GM21381 (cell line): ENCODE results near the gene ASTN1.

Source experiments
- ATAC-seq: cut with Tn5 transposase; IDR thresholded peaks from one replicate; pipeline ENCODE4 v1.9.1; 2021; ENCODE audit warnings: mild to moderate bottlenecking, moderate library complexity; ENCODE audit not compliant: unreplicated experiment

Gene ASTN1

DNA sequence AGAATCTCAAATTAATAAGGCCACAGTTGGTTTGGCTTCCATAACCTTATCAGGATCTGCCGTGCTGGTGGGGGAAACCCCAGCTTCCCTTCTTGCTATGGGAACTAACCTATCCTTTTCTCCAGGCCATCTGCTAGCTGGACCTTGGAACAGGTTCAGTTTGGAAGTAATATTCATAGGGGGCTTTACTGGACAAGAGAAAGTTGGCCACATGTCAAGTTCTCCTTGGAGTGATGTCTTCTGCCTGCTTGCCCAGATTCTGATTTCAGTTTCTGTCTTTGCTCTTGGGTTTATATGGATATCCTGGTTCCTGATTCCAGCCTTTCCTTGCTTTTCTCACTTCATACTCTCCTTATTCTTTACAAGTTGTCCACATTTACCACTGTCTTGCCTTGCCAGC, 279.6 kb downstream of the ASTN1 start:
- ATAC-seq = no peak

DNA sequence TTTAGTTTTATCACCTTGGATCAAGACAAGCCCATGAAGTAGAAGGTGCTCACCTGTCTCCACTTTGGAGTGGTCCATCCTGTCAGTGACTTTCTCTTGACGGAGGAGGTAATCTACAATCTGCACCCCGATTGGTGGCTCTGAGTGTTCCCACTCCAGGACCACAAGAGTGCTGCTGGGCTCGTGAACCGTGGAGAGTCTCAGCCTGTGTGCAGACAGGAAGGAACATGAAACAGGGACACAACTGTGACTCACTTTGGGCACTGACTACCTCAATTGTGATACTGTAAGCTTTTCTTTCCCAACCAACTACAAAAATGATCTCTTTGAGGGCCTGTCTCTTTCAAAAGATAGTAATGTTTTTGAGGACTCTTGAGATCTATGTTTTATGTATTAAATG, 280.2 kb downstream of the ASTN1 start:
- ATAC-seq = no peak

DNA sequence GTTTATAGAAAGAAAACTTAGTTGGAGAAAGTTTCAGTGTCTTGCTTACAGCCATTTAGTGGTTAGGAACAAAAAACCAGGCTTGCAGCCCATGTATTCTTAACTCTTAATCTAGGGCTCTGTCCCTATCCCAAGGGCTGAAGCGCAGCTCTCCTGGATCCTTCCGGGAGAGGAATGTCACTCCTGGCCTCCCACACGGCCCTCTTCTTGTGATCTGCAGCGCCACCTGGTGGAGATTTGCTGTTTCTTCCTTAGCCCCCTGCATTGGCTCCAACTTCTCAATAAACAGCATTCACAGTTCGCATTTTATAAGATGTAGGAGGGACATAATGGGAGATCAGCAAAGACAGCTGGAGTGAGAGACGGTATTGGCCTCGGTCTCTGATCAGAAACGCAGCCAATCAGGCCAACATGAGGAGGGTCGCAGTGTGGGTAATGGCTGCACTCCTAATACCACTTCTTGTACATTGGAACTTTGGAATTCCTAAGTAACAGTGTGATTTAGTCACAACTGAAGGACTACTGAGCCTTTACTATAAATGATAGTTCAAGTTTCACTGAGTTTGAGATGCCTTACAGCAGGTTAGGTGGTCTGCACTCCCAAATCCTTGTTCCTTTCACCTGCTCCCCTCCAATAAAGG, 283.4 kb downstream of the ASTN1 start:
- no peak for ATAC-seq

DNA sequence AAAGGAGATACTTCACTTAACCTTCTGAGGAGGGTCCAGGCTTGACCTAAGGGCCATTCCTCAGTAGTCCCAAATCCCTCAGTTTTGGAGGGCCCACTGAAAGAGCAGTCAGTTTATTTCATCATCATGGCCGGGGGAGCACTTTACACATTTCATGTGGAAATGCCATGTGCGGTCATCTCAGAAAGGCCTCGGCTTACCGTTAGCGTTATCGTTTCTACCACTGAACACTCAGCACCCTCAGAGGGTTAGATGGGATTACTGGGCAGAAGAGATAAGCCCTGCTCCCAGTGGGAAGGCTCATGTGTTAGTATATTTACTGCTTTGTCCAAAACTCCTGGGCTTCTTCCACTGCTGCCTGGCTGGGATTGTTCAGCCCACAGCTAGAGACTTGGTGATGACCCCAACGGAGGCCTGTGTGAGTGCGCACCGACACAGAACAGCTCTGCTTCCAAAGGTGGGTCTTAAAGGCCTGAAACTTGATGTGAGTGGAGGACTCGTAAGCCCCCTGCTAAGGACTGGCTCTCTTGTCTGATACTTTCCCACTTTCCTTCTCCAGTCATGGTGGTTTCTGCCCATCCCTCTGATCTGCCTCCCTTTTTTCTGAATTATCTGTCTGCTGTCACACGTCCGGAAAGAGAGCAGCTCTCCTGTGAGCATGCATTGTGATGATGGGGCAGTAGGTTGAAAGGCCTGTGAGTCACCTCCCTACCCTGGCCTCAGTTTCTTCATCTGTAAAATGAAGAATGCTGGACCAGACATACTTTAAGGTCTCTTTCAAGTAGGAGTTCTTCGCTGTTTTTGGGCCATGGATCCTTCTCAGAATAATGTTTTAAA, 284.5 kb downstream of the ASTN1 start:
- no peak for ATAC-seq

DNA sequence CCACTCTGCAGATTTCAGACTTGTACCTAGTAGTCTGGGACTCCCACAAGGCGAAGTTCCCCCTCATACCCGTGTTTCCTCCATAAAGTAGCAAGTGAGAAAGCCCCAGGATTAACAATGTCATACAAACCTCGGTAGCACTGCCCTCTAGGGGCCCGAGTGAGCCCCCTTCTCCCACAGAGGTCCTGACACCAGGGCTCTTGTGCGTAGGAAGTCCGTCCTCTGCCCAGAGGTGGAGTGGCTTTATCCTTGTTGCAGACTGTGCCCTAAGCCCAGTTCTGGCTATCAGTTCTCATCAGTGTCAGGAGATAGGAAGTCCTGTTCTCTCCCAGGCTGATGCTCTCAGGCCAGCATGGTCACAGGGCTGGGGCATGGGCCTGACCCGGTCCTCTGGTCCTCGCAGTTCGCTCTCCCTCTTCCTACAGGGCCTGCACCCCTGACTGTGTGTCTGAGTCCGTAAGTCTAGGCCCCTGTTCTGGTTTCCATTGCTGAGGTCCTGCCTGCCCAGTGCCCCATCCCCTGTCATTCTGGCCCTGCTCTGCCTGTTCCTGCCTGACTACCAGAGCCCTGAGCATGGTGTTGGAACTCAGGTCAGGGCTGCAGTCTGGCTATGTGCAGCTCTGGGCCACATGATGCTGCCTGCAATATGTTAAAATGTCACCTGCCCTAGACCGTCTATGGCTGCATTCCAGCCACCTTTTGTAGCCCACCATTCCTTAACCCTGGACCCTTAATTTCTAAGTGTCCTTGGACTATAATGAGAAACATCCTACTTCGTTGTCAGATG, 285.6 kb downstream of the ASTN1 start:
- ATAC-seq = no peak

DNA sequence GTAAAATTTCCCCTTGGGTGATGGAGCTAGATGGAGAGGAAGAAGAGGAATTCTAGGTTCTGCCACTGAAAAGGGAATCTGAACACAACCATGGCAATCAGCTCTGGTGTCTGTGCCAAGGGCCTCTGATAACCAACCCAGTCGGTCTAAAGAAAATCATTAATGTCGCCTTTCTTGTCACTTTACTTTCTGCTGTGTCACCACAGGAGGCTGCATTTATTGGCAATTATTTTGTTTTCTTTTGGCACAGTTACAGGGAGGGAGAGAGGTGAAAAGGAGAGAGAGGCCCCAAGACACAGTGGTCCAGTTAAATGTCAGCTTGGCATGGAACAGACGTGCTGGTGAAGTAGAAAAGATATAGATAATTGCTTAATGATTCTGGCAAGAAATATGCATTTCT, 287.0 kb downstream of the ASTN1 start:
- no peak for ATAC-seq

DNA sequence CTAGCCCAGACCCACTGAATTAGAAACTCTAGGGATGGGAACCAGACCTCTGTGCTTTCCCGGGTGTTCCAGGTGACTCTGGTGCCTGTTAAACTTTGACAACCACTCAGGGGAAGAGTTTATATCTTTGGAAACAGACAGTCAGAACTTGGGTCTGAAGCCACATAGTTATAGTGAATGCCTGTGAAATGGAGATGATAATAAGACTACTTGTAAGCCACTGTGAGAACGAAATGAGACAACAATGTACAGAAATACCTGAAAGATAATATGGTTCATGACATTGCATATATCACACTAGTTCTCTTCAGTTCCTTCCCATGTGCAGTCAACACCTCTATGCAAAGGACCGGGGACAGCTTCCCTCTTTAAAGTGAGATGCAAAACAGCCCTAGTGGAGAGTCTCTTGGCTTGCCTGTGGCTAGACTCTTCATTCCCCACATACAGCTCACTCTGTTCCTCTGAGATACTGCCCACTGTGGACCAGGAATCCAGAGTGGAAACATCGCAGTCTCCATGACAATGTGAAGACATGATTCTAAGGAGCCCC, 287.5 kb downstream of the ASTN1 start:
- no peak for ATAC-seq

DNA sequence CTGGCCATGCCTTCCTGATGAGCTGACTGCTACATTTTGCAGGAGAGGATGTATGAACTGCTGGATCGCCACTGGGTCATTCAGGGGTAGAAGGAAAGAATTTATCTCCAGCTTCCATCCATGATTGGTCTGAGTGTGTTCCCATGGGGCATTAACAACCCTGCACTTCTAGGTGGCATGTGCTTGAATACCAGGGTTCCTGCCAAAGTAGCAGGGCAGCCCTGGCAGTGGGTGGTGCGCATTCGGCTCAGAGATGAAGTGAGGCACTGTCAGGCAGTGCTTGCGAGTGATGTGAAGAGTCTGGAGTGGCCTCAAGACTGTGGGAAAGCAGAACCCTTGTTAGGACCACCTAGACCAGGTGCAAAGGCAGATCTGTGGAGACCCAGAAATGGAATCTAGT, 294.9 kb downstream of the ASTN1 start:
- ATAC-seq = no peak

DNA sequence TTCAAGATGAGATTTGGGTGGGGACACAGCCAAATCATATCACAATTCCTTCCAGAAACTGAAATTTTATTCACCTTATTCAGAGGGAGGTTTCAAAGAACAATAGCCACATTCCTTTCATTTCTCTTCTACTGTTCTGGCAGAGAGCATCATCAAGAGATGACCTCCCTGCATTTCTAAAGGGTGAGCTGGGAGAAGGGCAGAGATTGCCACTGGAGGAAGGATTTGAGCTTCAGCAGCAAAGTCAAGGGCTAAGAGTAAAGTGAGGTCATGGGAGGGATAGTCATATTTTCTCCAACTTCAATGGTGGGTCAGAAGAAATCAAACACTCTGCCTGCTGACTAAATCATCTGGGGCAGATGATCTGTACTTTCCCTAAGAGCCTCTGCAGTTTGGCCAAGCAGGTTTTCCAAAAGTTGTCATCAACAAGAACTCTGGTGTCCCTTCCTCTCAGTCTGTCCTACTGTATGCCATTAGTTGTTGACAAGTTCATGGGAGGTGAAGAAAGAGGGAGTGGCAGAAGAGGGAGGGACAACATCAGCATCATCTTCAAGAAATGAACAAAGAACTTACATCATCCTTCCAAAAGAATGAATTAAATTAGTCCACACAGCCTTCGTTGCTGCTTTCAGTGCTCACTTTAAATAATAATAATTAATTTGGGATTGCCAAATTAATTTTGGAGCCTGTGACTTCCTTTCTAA, 298.3 kb downstream of the ASTN1 start:
- no peak for ATAC-seq

DNA sequence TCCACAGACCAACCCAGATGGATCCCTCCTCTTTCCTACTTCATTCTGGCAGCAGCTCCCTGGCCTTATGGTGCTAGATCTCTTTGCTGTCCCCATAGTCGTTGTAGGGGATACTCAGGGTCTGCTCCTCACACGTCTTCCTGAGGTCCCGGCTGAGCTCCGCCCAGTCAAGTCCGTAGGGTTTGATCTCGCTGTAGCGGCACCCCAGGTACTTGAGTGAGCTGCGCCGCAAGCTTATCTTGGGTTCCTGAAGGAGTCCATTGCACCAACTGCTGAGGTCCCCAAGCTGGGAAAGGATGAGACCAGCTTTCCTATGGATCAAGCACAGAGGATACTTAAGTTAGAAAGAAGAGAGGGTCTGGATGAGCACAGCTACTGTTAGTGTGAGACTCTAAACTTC, 300.3 kb downstream of the ASTN1 start:
- ATAC-seq = no peak

DNA sequence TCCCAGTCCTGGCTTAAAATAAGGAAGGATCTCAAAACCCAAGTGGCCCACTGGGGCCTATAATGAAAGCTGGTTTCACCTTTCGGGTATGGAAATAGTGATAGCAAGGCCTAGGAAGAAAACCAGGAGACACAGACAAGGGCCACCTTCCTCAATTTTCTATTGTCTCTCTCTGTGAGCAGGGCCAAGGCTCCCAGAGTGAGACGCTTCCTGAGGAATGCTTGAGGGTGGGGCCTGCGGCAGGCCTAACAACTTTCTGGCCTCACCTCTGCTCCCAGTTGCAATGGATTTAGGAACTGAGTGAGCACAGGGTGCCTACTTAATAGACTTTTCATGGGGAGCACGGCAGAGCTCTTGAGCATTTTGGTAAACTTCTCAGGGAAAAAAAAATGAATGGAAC, 300.9 kb downstream of the ASTN1 start:
- no peak for ATAC-seq

DNA sequence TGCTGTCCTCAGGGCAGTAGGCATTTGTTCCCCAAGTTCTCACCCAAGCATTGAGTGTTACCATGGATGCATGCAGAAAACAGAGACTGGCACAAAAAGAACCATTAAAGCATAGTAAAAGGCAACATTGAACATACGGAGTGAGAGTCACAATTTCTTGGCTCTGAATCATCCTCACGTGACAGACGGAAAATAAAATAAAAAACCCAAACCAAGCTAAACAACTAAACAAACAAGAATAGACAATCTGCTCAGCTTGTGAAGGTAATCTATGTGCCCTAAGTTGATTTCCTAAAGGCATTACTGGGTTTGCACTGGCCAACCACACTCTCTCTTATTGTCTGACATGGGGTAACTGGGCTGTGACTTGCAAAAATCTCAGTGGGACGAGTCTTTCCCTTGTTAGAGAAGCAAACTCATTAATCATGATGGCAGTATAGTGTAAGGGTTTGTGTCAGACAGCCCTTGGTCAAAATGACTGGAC, 306.0 kb downstream of the ASTN1 start:
- no peak for ATAC-seq

DNA sequence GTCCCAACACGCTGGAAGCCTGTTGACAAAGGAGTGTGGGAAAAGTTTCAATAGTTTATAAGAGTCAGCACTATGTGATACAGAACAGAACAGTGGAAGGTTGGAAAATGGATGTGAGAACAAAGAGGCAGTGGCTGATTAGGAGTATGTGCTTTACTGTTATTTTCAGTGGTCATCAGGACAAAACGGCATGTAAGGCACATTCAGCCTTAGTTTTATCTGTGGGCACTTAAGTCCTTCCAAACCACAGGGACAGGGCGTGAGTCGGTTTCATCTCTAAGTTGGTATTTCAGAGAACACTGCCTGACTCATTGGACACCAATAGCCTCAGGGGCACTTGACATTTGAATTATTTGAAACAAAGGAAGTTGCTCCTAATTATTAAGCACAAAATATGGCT, 306.9 kb downstream of the ASTN1 start:
- ATAC-seq = no peak

DNA sequence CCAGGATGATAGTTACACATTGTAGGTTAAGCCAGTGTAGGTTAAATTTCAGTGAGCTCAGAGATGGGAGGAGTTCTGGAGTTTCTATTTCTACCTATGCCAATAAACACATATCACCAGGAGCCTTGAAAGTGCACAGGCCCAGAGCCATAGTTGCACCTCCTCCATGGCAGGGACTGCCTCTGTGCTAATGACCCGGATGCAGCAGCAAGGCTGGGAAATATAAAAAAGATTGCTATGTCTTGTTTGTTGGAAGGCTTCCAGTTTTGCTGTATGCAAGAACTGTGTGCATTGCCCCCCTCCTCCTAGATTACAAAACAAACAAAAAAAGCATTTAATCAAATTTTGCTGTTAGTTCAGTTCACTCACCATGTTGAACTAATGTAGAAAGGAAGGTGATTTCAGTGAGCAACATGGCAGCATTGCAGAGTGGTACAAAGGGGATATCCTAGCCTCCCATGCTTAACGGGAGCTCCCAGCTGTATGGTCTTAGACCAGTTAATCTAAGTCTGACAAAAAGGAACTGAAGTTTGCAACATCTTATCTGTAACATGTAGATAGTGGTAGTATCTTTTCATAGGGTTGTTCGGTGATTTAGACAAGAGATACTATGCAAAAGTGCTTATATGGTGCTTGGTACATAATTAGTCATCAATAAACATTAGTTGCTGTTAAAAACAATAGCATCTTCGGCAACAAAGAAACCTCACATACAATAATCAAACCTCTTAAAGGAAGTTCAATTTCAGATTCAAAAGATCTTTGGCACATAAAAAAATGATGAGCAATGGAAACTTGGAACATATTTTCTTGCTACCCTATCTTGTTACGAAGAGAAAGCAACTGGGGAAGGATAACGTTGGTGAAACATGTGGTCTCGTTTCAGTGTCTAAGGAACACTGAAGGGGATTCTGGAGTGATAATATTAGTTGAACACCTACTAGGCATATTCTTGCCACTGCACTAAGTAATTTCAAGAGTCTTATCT, 309.5 kb downstream of the ASTN1 start:
- no peak for ATAC-seq

DNA sequence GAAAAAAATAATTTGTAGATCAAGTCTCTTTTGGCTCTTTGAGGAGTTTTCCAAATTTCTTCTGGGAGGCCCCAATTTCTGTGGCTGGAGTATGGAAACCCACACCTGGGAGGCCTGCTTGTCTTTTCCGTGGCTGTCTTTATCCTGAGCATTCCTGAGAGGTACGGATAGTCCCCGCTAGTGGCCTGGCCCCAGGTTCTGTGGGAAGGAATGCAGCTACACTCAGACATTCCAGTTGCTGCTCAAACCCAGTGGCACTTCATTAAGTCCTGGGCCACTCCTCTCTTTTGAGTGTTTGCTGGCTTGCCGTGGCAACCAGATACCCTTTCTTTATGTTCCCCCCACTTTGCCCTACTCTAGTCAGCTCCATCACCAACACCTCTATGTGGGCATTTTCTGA, 310.4 kb downstream of the ASTN1 start:
- ATAC-seq = no peak

DNA sequence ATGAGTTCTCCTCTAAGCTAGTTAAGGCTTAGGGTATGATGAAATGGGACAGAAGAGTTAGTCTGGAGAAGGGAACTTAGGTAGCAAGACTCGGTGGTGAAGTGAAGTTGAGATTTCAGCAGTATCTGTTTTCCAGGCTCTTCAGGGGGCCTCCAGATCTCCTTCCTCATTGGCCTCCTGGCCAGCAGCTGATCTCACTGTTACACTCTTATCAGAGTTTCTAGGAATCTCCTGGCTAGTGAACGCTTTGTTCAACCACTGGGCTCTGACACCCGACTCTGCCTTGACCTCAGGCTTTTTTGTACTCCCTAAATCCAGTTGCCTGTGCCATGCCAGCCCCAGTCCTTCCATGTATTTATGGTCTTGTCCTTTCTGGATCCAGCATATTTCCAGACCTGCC, 311.0 kb downstream of the ASTN1 start:
- no peak for ATAC-seq

DNA sequence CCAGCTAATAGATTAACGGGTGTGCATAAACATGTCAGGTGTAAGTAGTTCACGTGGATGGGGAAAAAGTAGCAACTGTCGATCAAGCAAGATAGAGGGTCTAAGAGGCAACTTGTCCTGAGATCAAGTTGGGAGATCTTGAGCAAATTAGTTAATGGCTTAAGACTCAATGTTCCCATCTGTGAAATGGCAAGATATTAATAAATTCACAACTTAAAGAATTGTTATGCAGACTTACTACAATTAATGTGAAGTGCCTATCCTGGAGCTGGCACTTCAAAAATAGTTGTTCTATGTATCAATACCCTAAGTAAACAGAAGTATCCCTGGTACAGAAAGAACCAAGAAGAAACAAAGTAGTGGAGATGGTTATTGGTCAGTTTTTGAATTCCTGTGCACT, 312.4 kb downstream of the ASTN1 start:
- ATAC-seq = no peak

DNA sequence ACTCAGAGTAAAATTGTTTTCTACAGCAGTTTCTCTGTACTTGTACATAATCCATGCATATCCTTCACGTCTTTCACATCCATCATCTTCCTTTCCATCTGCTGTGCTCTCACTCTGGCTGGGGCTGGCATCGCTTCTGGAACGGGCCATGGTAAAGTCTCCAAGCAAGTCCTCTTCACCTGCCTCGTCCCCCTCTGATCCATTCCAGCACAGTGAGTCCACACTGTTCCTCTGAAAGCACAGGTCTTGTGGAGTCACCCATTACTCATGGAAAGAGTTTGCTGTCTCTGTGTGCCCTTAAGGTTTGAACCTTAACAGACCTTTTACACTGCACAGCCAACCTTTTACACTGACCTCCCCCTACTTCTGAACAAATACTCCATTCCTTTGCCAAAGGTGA, 313.6 kb downstream of the ASTN1 start:
- no peak for ATAC-seq

DNA sequence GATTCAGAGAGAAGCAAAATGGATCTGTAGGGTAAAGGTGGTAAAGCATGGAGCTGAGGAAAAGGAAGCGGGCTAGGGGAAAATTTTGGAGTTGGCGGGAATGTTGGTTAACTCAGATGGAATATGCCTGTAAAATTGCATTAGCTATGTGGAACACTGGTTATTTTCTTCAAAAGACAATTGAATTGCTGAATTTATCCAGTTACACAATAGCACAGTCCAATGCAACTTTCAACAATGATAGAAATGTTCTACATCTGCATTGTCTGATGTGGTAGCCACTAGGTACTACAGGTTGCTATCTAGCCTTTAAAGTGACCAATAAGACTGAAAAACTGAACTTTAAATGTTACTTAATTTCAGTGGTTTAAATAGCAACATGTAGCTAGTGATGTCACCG, 315.2 kb downstream of the ASTN1 start:
- ATAC-seq = no peak

DNA sequence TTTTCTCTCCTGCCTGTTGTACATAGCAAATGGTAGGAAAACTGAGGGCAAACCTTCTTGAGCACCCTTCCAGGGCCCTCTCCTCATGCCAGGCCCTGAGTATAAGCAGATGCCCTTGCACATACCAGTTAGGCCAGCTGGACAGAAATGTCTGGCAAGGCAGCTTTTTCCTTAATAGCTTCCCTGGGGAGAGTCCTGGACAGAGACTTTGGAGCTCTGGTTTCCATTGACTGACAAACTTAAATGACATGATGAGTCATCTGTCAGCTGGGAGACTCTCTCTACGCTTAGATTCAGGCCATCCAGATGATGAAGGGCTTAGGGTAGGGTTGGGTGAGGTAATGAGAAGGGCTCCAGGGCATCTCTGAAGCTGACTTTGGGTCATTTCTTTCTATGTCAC, 317.5 kb downstream of the ASTN1 start:
- ATAC-seq = no peak
